GM23338 (cell line): ENCODE results near the gene SIDT1. TPM values are rescaled to one million over a fixed set of nuclear protein-coding genes. Genes with fewer than 3 reads are reported as not detected.

Experiments
- ATAC-seq: fragments of 200-7000 bp; cut with Tn5 transposase; 3 replicates; pipeline ENCODE4 v1.9.1; 2020
- DNase-seq: peaks from one replicate; pipeline ENCODE4 v3.0.0-alpha.2; 2015; ENCODE audit warnings: low spot score
- H2AFZ ChIP-seq: fragments of 200-600 bp; sonication (generic); 2 replicates; pipeline ENCODE4 v1.8.0; 2016; ENCODE audit warnings: antibody characterized with exemption, mild to moderate bottlenecking, moderate library complexity
- H3F3A ChIP-seq: fragments of 200-600 bp; sonication (generic); replicated peaks from 2 replicates; pipeline ENCODE4 v1.8.0; 2017; ENCODE audit warnings: antibody characterized with exemption, mixed run types, low read depth
- H3K27ac ChIP-seq: fragments of 200-600 bp; sonication (generic); 2 replicates; pipeline ENCODE4 v1.6.1; 2016; ENCODE audit warnings: low read depth
- H3K27me3 ChIP-seq: fragments of 200-600 bp; sonication (generic); 2 replicates; pipeline ENCODE4 v1.8.0; 2016; ENCODE audit warnings: mild to moderate bottlenecking, mixed run types, moderate library complexity; ENCODE audit not compliant: insufficient read depth
- H3K36me3 ChIP-seq: fragments of 200-600 bp; sonication (generic); 2 replicates; pipeline ENCODE4 v1.8.0; 2016; ENCODE audit warnings: mild to moderate bottlenecking; ENCODE audit not compliant: insufficient read depth
- H3K4me1 ChIP-seq: fragments of 200-600 bp; sonication (generic); 2 replicates; pipeline ENCODE4 v1.8.0; 2016; ENCODE audit warnings: mild to moderate bottlenecking, moderate library complexity; ENCODE audit not compliant: insufficient read depth
- H3K4me2 ChIP-seq: fragments of 200-600 bp; sonication (generic); 2 replicates; pipeline ENCODE4 v1.7.1; 2017; ENCODE audit warnings: mixed run types
- H3K4me3 ChIP-seq: fragments of 200-600 bp; sonication (generic); 2 replicates; pipeline ENCODE4 v1.6.1; 2016; ENCODE audit warnings: mixed run types
- H3K79me2 ChIP-seq: fragments of 200-600 bp; sonication (generic); replicated peaks from 2 replicates; pipeline ENCODE4 v1.8.0; 2017; ENCODE audit warnings: mild to moderate bottlenecking; ENCODE audit not compliant: insufficient read depth
- H3K9me2 ChIP-seq: fragments of 200-600 bp; sonication (generic); 2 replicates; pipeline ENCODE4 v1.8.0; 2017; ENCODE audit not compliant: insufficient read depth
- H4K20me1 ChIP-seq: fragments of 200-600 bp; sonication (generic); replicated peaks from 2 replicates; pipeline ENCODE4 v1.8.0; 2017; ENCODE audit warnings: mild to moderate bottlenecking; ENCODE audit not compliant: insufficient read depth
- H3K27ac Mint-ChIP-seq: 2 replicates; pipeline ENCODE4 v1.8.0; 2020; ENCODE audit warnings: inconsistent platforms, mild to moderate bottlenecking, moderate library complexity, mixed read lengths
- H3K27me3 Mint-ChIP-seq: 3 replicates; pipeline ENCODE4 v1.8.0; 2022; ENCODE audit warnings: low read depth, mild to moderate bottlenecking, moderate library complexity, mixed read lengths, inconsistent platforms; ENCODE audit not compliant: insufficient read depth, poor library complexity
- H3K36me3 Mint-ChIP-seq: 3 replicates; pipeline ENCODE4 v1.8.0; 2021; ENCODE audit warnings: low read depth, mild to moderate bottlenecking, inconsistent platforms, moderate library complexity, mixed read lengths
- H3K4me1 Mint-ChIP-seq: 3 replicates; pipeline ENCODE4 v1.8.0; 2020; ENCODE audit warnings: mild to moderate bottlenecking, inconsistent platforms, mixed read lengths
- H3K4me3 Mint-ChIP-seq: 3 replicates; pipeline ENCODE4 v1.8.0; 2021; ENCODE audit warnings: moderate library complexity, mild to moderate bottlenecking, inconsistent platforms, mixed read lengths
- H3K9me3 Mint-ChIP-seq: 3 replicates; pipeline ENCODE4 v1.8.0; 2020; ENCODE audit warnings: moderate library complexity, mild to moderate bottlenecking, inconsistent platforms, mixed read lengths
- EZH2 ChIP-seq: fragments of 200-600 bp; sonication (generic); IDR thresholded peaks from one replicate; pipeline ENCODE4 v1.8.0; 2017; ENCODE audit warnings: antibody characterized with exemption, mild to moderate bottlenecking, low read depth; ENCODE audit not compliant: unreplicated experiment
- JUNB ChIP-seq: IDR thresholded peaks from one replicate; pipeline ENCODE4 v1.6.1; 2016; ENCODE audit warnings: antibody characterized with exemption; ENCODE audit not compliant: unreplicated experiment
- NANOG ChIP-seq: IDR thresholded peaks from 2 replicates; pipeline ENCODE4 v1.6.1; 2016; ENCODE audit warnings: antibody characterized with exemption, borderline replicate concordance
- ZNF331 ChIP-seq: fragments of 250-450 bp; sonication (Bioruptor Pico); IDR thresholded peaks from 2 replicates; pipeline ENCODE4 v1.5.0; 2020; ENCODE audit warnings: low read depth, mild to moderate bottlenecking, moderate library complexity
- ZNF462 ChIP-seq: fragments of 250-450 bp; sonication (Bioruptor Pico); IDR thresholded peaks from 2 replicates; pipeline ENCODE4 v1.5.0; 2020; ENCODE audit warnings: mild to moderate bottlenecking, moderate library complexity
- polyA plus RNA-seq: library from polyadenylated mRNA; unstranded; fragments of >200 nt; fragmentation: Nextera tagmentation; extraction: Ambion mirVana; gene quantifications from 2 replicates; pipeline ENCODE4 v1.2.1, GENCODE V29; 2016
- total RNA-seq: library from RNA; depleted of rRNA; stranded (reverse); fragments of >200 nt; shearing (Covaris generic); gene quantifications from 2 replicates; pipeline ENCODE4 v1.2.3, GENCODE V29; 2014

Gene SIDT1
- total and polyA plus RNA-seq, 2 experiments from 2014 or later = 0.10 TPM; not detected in 1

- TF ChIP-seq ZNF462 = no peak
Observed at GRCh38 chr3:113507501-113508067, 24.8 kb upstream of the SIDT1 start (continued).

- Histone ChIP-seq H3K27ac (no peak overlapping the region), H3K4me2 (no peak overlapping the region), H2AFZ (no peak overlapping the region), H3K79me2 (peaks cover 41% of the 10 kb centered on the region), H3K9me2 (no peaks in the 10 kb centered on the region), H3F3A (no peaks in the 10 kb centered on the region), H3K4me3 (no peak overlapping the region), H4K20me1 (no peaks in the 10 kb centered on the region), H3K4me1 (peaks cover 6% of the 10 kb centered on the region; the same call in 1 of the 2 replicates), H3K36me3 (no peaks in the 10 kb centered on the region), H3K27me3 (no peaks in the 10 kb centered on the region)
- ATAC-seq (no peak), DNase-seq (no peak)
- H3K4me3 Mint-ChIP-seq = no peak overlapping the region
- TF ChIP-seq JUNB = no peak
- no peak for TF ChIP-seq ZNF462
- TF ChIP-seq EZH2 = no peak
- no peak for TF ChIP-seq NANOG
- no peak for TF ChIP-seq ZNF331 (CRISPR knock-in tag)
- H3K4me1 Mint-ChIP-seq = no peaks in the 10 kb centered on the region
- H3K9me3 Mint-ChIP-seq = no peaks in the 10 kb centered on the region; the same call in 2 of the 3 replicates
- H3K27me3 Mint-ChIP-seq = no peaks in the 10 kb centered on the region
- no peak overlapping the region for H3K27ac Mint-ChIP-seq
- peaks cover 8% of the 10 kb centered on the region; the same call in 1 of the 3 replicates for H3K36me3 Mint-ChIP-seq
Observed at GRCh38 chr3:113508966-113509365, 23.4 kb upstream of the SIDT1 start.
